H1 (cell line): ENCODE measurements around the gene DGCR6L. TPM values are rescaled to one million over a fixed set of nuclear protein-coding genes. Genes with fewer than 3 reads are reported as not detected.
"Not testable (repeated sequence)": the region's sequence is repeated elsewhere in the genome, so short reads cannot be mapped to it uniquely, and the experiment has no call there.

Experiments used
- CTCF ChIA-PET: fragments of 300-600 bp; sonication (Branson Sonifier 250); formaldehyde crosslinking; loops from one replicate; lab custom pipeline; 2021; ENCODE audit not compliant: partially characterized antibody; lab: Charles Lee
- POLR2A ChIA-PET: fragments of 300-600 bp; sonication (Branson Sonifier 250); formaldehyde crosslinking; loops from one replicate; lab custom pipeline; 2021; ENCODE audit warnings: inconsistent platforms; ENCODE audit not compliant: partially characterized antibody; lab: Charles Lee
- DNase-seq, 2 experiments: peaks; one replicate each; pipeline versions ENCODE4 v3.0.0 to v3.0.0-alpha.2; 2010 to 2022; ENCODE audit warnings: low spot score in 2 of 2, low read depth in 1 of 2, mixed read lengths in 1 of 2
- FAIRE-seq: peaks from 2 replicates; lab custom pipeline; 2011; peaks lifted over from hg19 to GRCh38; lab: Jason Lieb, UNC
- H2AFZ ChIP-seq: 2 replicates; pipeline ENCODE4 v1.8.1; 2012; ENCODE audit warnings: low read length, inconsistent platforms
- H2AK5ac ChIP-seq: 2 replicates; pipeline ENCODE4 v1.6.1; 2013; ENCODE audit warnings: low read depth, low read length
- H2BK120ac ChIP-seq: replicated peaks from 2 replicates; pipeline ENCODE3; 2013; ENCODE audit warnings: low read depth, low read length, inconsistent platforms
- H2BK12ac ChIP-seq: 2 replicates; pipeline ENCODE4 v1.6.1; 2013; ENCODE audit warnings: low read depth, low read length
- H2BK15ac ChIP-seq: 2 replicates; pipeline ENCODE4 v1.6.1; 2013; ENCODE audit warnings: low read length
- H2BK20ac ChIP-seq: 2 replicates; pipeline ENCODE4 v1.6.1; 2013; ENCODE audit warnings: low read length
- H2BK5ac ChIP-seq: 2 replicates; pipeline ENCODE4 v1.6.1; 2013; ENCODE audit warnings: low read depth, low read length
- H3K14ac ChIP-seq: 2 replicates; pipeline ENCODE4 v1.6.1; 2013; ENCODE audit warnings: inconsistent platforms; ENCODE audit not compliant: insufficient read length
- H3K18ac ChIP-seq: 2 replicates; pipeline ENCODE4 v1.6.1; 2013; ENCODE audit warnings: low read length; ENCODE audit errors: extremely low read depth
- H3K23ac ChIP-seq: 2 replicates; pipeline ENCODE4 v1.6.1; 2013; ENCODE audit warnings: inconsistent platforms; ENCODE audit not compliant: insufficient read length
- H3K23me2 ChIP-seq: 2 replicates; pipeline ENCODE4 v1.6.1; 2013; ENCODE audit warnings: low read depth, low read length
- H3K27ac ChIP-seq: 2 replicates; pipeline ENCODE4 v1.6.1; 2011; ENCODE audit warnings: low read depth, low read length, inconsistent platforms
- H3K27me3 ChIP-seq, 4 experiments: replicated peaks in 1 of 4; 1 replicate in 1 of 4; 2 replicates in 3 of 4; pipeline versions ENCODE4 v1.6.1 to v1.8.1; 2011 to 2013; ENCODE audit warnings: low read length in 3 of 4, mild to moderate bottlenecking in 3 of 4, inconsistent platforms in 2 of 4, mixed read lengths in 2 of 4, moderate library complexity in 1 of 4; ENCODE audit not compliant: control insufficient read depth in 3 of 4, insufficient read depth in 3 of 4; ENCODE audit errors: extremely low read depth in 1 of 4
- H3K36me3 ChIP-seq, 4 experiments: 2 replicates each; pipeline versions ENCODE4 v1.6.1 to v1.8.1; 2011 to 2013; ENCODE audit warnings: mild to moderate bottlenecking in 4 of 4, low read length in 3 of 4, moderate library complexity in 2 of 4, control low read depth in 1 of 4, inconsistent platforms in 1 of 4; ENCODE audit not compliant: insufficient read depth in 4 of 4, control insufficient read depth in 2 of 4
- H3K4ac ChIP-seq: replicated peaks from 2 replicates; pipeline ENCODE3; 2013; ENCODE audit warnings: low read length, low read depth, mixed read lengths, inconsistent platforms; ENCODE audit not compliant: insufficient read length
- H3K4me1 ChIP-seq, 4 experiments: replicated peaks in 1 of 4; 1 replicate in 1 of 4; 2 replicates in 3 of 4; pipeline versions ENCODE4 v1.6.1 to v1.8.1; 2011 to 2013; ENCODE audit warnings: low read length in 3 of 4, inconsistent platforms in 2 of 4, mixed read lengths in 1 of 4; ENCODE audit not compliant: insufficient read depth in 4 of 4, control insufficient read depth in 3 of 4
- H3K4me2 ChIP-seq, 2 experiments: 2 replicates each; pipeline versions ENCODE4 v1.6.1 to v1.8.1; 2011 to 2013; ENCODE audit warnings: low read depth in 2 of 2, low read length in 2 of 2, control low read depth in 1 of 2, inconsistent platforms in 1 of 2, mild to moderate bottlenecking in 1 of 2; ENCODE audit not compliant: insufficient read depth in 1 of 2
- H3K4me3 ChIP-seq, 4 experiments: fragments of 200-600, 300-600 bp in 1 of 4; sonication (generic), shearing (Covaris generic), sonication (Bioruptor Twin) in 1 of 4; 2 replicates each; pipeline versions ENCODE4 v1.5.1 to v1.8.1; 2011 to 2016; ENCODE audit warnings: low read length in 4 of 4, low read depth in 3 of 4, control low read depth in 2 of 4, inconsistent platforms in 2 of 4, mild to moderate bottlenecking in 2 of 4, mixed read lengths in 1 of 4, moderate library complexity in 1 of 4; ENCODE audit not compliant: insufficient read depth in 2 of 4; ENCODE audit errors: extremely low read depth in 1 of 4
- H3K56ac ChIP-seq: replicated peaks from 2 replicates; pipeline ENCODE3; 2013; ENCODE audit warnings: low read depth, mild to moderate bottlenecking, mixed read lengths, low read length, inconsistent platforms; ENCODE audit not compliant: insufficient read length
- H3K79me1 ChIP-seq: 2 replicates; pipeline ENCODE4 v1.6.1; 2013; ENCODE audit warnings: low read depth, low read length, control low read depth
- H3K79me2 ChIP-seq, 2 experiments: 2 replicates each; pipeline versions ENCODE4 v1.6.1 to v1.8.1; 2012 to 2013; ENCODE audit warnings: low read length in 2 of 2, mild to moderate bottlenecking in 2 of 2, inconsistent platforms in 1 of 2; ENCODE audit not compliant: insufficient read depth in 2 of 2, control insufficient read depth in 1 of 2
- H3K9ac ChIP-seq, 4 experiments: replicated peaks in 1 of 4; 1 replicate in 1 of 4; 2 replicates in 3 of 4; pipeline versions ENCODE4 v1.6.1 to v1.8.1; 2011 to 2013; ENCODE audit warnings: low read depth in 3 of 4, low read length in 3 of 4, control low read depth in 2 of 4, mild to moderate bottlenecking in 2 of 4, moderate library complexity in 2 of 4, inconsistent platforms in 1 of 4; ENCODE audit errors: extremely low read depth in 1 of 4
- H3K9me3 ChIP-seq, 2 experiments: 2 replicates each; pipeline versions ENCODE4 v1.6.1 to v1.8.1; 2012 to 2013; ENCODE audit warnings: mild to moderate bottlenecking in 2 of 2, moderate library complexity in 2 of 2, control low read depth in 1 of 2, inconsistent platforms in 1 of 2, low read depth in 1 of 2, low read length in 1 of 2, mixed read lengths in 1 of 2; ENCODE audit not compliant: insufficient read depth in 2 of 2
- H4K20me1 ChIP-seq, 2 experiments: replicated peaks in 1 of 2; 2 replicates each; pipeline versions ENCODE3 to v1.8.1; 2011 to 2013; ENCODE audit warnings: inconsistent platforms in 2 of 2, low read length in 2 of 2, mild to moderate bottlenecking in 1 of 2; ENCODE audit not compliant: insufficient read depth in 2 of 2, control insufficient read depth in 1 of 2
- H4K5ac ChIP-seq: 2 replicates; pipeline ENCODE4 v1.6.1; 2013; ENCODE audit warnings: low read length, low read depth, mixed read lengths, inconsistent platforms; ENCODE audit not compliant: insufficient read length
- H4K8ac ChIP-seq: 2 replicates; pipeline ENCODE4 v1.8.0; 2013; ENCODE audit warnings: mild to moderate bottlenecking, moderate library complexity, low read length, inconsistent platforms; ENCODE audit not compliant: insufficient read depth; ENCODE audit errors: extremely low read depth
- H4K91ac ChIP-seq: replicated peaks from 2 replicates; pipeline ENCODE3; 2013; ENCODE audit warnings: low read length, mixed read lengths, inconsistent platforms; ENCODE audit not compliant: insufficient read length
- WGBS, 2 experiments: shearing (Covaris generic) in 1 of 2; methylation state at CpG; one replicate each; pipeline versions ENCODE4 v1.1.6 to v1.1.7; 2013 to 2015; ENCODE audit warnings: low lambda C conversion rate in 2 of 2, mixed read lengths in 2 of 2, inconsistent platforms in 1 of 2, low coverage in 1 of 2, missing lambda C conversion rate in 1 of 2; ENCODE audit not compliant: insufficient replicate concordance in 2 of 2, insufficient coverage in 1 of 2, insufficient read length in 1 of 2; ENCODE audit errors: extremely low coverage in 1 of 2, missing lambda C conversion rate in 1 of 2; 5-methylcytosine and 5-hydroxymethylcytosine counted together
- polyA plus RNA-seq, 7 experiments: library from polyadenylated mRNA; depleted of rRNA in 3 of 7; stranded (reverse) in 5 of 7; unstranded in 2 of 7; fragments of >200 nt in 5 of 7; fragments of 200-250 nt in 2 of 7; gene quantifications; 1 replicate in 5 of 7; 2 replicates in 1 of 7; 4 replicates in 1 of 7; pipeline versions ENCODE4 v1.2.1 to v1.2.3, GENCODE V29; 2011 to 2013; ENCODE audit warnings: missing spikeins in 2 of 7, mixed read lengths in 2 of 7
- total RNA-seq: library from RNA; stranded (reverse); fragmentation: NEBNext Ultra II Directional; extraction: Animal tissue kit (Norgen Biotek cat#: 25700); gene quantifications from 2 replicates; pipeline ENCODE4 v1.2.1, GENCODE V29; 2021

The DGCR6L gene
- total and polyA plus RNA-seq, 2 of the 8 experiments (the other 6 are each of a cell fraction or from before 2014, with no cell fraction given), result 43.6 to 72.6 TPM

DNA sequence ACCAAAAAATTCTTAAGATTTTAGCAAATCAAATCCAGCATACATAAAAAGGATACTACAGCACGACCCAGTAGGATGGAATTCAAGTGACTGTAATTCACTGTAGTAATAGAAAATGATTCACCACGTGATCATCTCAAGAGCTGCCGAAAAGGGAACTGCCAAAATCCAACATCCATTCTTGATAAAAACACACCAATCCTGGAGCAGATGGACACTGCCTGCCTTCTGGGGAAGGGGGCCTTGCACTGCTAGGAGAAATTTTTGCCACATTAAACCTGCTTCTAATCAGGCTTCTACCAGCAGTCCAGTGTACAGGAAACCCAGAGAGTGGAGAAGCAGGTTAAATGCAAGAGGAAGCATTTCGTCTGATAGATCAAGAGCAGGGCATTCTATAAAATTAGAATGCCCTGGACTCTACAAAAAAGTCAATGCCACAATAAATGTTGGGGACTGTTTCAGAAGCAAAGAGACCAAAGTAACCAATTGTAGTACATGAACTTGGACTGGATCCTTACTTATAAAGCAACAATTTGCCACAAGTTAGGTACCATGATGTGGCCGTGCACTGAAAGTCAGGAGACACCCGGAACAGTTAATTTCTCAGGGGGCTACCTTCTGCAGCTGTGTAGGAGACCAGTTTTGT lies 1.7 kb downstream of the DGCR6L start:
- POLR2A ChIA-PET, H3K4me2 ChIP-seq, H3K4me3 ChIP-seq, H3K36me3 ChIP-seq, H2AK5ac ChIP-seq, H2BK120ac ChIP-seq, H3K4me1 ChIP-seq, H3K27me3 ChIP-seq, H3K23me2 ChIP-seq, H4K91ac ChIP-seq, H3K56ac ChIP-seq, H3K18ac ChIP-seq, H2AFZ ChIP-seq, H3K9ac ChIP-seq, H3K23ac ChIP-seq, H2BK20ac ChIP-seq, H3K79me2 ChIP-seq, H3K79me1 ChIP-seq, H2BK5ac ChIP-seq, H4K5ac ChIP-seq, H3K27ac ChIP-seq, DNase-seq, H4K20me1 ChIP-seq, H2BK15ac ChIP-seq, H2BK12ac ChIP-seq, H4K8ac ChIP-seq, H3K9me3 ChIP-seq, H3K4ac ChIP-seq, H3K14ac ChIP-seq: not testable (repeated sequence)
- FAIRE-seq, result peak; percentile 42
- CTCF ChIA-PET, result interaction anchor here (0.6 to 2.8 kb wide), 15 partner anchors 8 to 295 kb away, joined by 3 to 11 read pairs (median 3); no protein-coding TSS in a partner anchor
- WGBS, 2 experiments, result 72% methylated on average over 6 of the region's 6 CpGs; no CpG with 5 or more reads in 1 of the 2 experiments
